Memory B cell (primary cell): ENCODE measurements around the gene TRAF3IP1.
"Not testable (repeated sequence)": the region's sequence is repeated elsewhere in the genome, so short reads cannot be mapped to it uniquely, and the experiment has no call there.

Experiments
- ATAC-seq: fragments of 150-1000 bp; cut with Tn5 transposase; 2 replicates; pipeline ENCODE4 v1.10.0; 2021; ENCODE audit warnings: low read depth, mild to moderate bottlenecking, moderate library complexity
- DNase-seq, 2 donors: peaks; one replicate each; pipeline ENCODE4 v3.0.0; 2022; ENCODE audit warnings: low spot score in 2 of 2
- H3K27ac Mint-ChIP-seq: one replicate; pipeline ENCODE4 v1.8.0; 2022; ENCODE audit warnings: mild to moderate bottlenecking, moderate library complexity, mixed read lengths
- H3K27me3 Mint-ChIP-seq: one replicate; pipeline ENCODE4 v1.8.0; 2022; ENCODE audit warnings: mixed read lengths
- H3K36me3 Mint-ChIP-seq: one replicate; pipeline ENCODE4 v1.8.0; 2022; ENCODE audit warnings: mild to moderate bottlenecking, mixed read lengths
- H3K4me1 Mint-ChIP-seq: one replicate; pipeline ENCODE4 v1.8.0; 2022; ENCODE audit warnings: mixed read lengths
- H3K4me3 Mint-ChIP-seq: one replicate; pipeline ENCODE4 v1.8.0; 2022; ENCODE audit warnings: mild to moderate bottlenecking, moderate library complexity, mixed read lengths
- H3K9me3 Mint-ChIP-seq: one replicate; pipeline ENCODE4 v1.8.0; 2022; ENCODE audit warnings: mixed read lengths

TRAF3IP1 gene

GRCh38 chr2:238313289-238313990 lies 6.9 kb upstream of the TRAF3IP1 start:
- no peak for ATAC-seq
- DNase-seq, result no peak
- no peaks in the 10 kb centered on the region for H3K4me1 Mint-ChIP-seq
- H3K27me3 Mint-ChIP-seq, result peaks cover 12% of the 10 kb centered on the region
- no peaks in the 10 kb centered on the region for H3K9me3 Mint-ChIP-seq
- H3K36me3 Mint-ChIP-seq, result no peaks in the 10 kb centered on the region
- H3K4me3 Mint-ChIP-seq, result no peak overlapping the region
- no peak overlapping the region for H3K27ac Mint-ChIP-seq

- H3K4me3 Mint-ChIP-seq, result no peak overlapping the region
- no peaks in the 10 kb centered on the region for H3K4me1 Mint-ChIP-seq
- H3K27me3 Mint-ChIP-seq, result peaks cover 11% of the 10 kb centered on the region
- no peaks in the 10 kb centered on the region for H3K9me3 Mint-ChIP-seq
- DNase-seq, result no peak
- ATAC-seq, result no peak
- H3K36me3 Mint-ChIP-seq, result no peaks in the 10 kb centered on the region
- no peak overlapping the region for H3K27ac Mint-ChIP-seq
Observed at GRCh38 chr2:238313991-238314350, 6.3 kb upstream of the TRAF3IP1 start.

GRCh38 chr2:238314576-238314975 lies 5.7 kb upstream of the TRAF3IP1 start:
- Mint-ChIP-seq H3K27ac (no peak overlapping the region), H3K4me1 (no peaks in the 10 kb centered on the region), H3K36me3 (no peaks in the 10 kb centered on the region), H3K4me3 (no peak overlapping the region), H3K9me3 (no peaks in the 10 kb centered on the region), H3K27me3 (peaks cover 9% of the 10 kb centered on the region)
- DNase-seq (no peak), ATAC-seq (no peak)

- Mint-ChIP-seq H3K9me3 (no peaks in the 10 kb centered on the region), H3K4me3 (no peak overlapping the region), H3K27ac (no peak overlapping the region), H3K36me3 (no peaks in the 10 kb centered on the region), H3K27me3 (peaks cover 9% of the 10 kb centered on the region), H3K4me1 (no peaks in the 10 kb centered on the region)
- ATAC-seq (no peak), DNase-seq (no peak)
Observed at GRCh38 chr2:238315031-238315595, 5.2 kb upstream of the TRAF3IP1 start.

GRCh38 chr2:238320648-238321281 lies 447 bp downstream of the TRAF3IP1 start:
- peak; percentile 32 for ATAC-seq
- H3K4me1 Mint-ChIP-seq, result peaks cover 11% of the 10 kb centered on the region
- DNase-seq, result no peak
- peaks cover 5% of the 10 kb centered on the region for H3K36me3 Mint-ChIP-seq
- no peak overlapping the region for H3K27ac Mint-ChIP-seq
- H3K4me3 Mint-ChIP-seq, result peak overlapping the region; percentile 84
- H3K9me3 Mint-ChIP-seq, result no peaks in the 10 kb centered on the region
- H3K27me3 Mint-ChIP-seq, result peaks cover 3% of the 10 kb centered on the region

- H3K27ac Mint-ChIP-seq, result no peak overlapping the region
- peaks cover 8% of the 10 kb centered on the region for H3K36me3 Mint-ChIP-seq
Observed at GRCh38 chr2:238321467-238321866, 1.1 kb downstream of the TRAF3IP1 start.

GRCh38 chr2:238322001-238322411 lies 1.7 kb downstream of the TRAF3IP1 start:
- Mint-ChIP-seq H3K36me3 (peaks cover 10% of the 10 kb centered on the region), H3K27me3 (no peaks in the 10 kb centered on the region), H3K4me3 (peak overlapping the region; percentile 77), H3K27ac (no peak overlapping the region), H3K9me3 (no peaks in the 10 kb centered on the region), H3K4me1 (peaks cover 11% of the 10 kb centered on the region)
- ATAC-seq, result no peak
- DNase-seq, result no peak

More at GRCh38 chr2:238321467-238321866, 1.1 kb downstream of the TRAF3IP1 start:
- Mint-ChIP-seq H3K9me3 (no peaks in the 10 kb centered on the region), H3K4me3 (peak overlapping the region; percentile 77), H3K27me3 (no peaks in the 10 kb centered on the region), H3K4me1 (peaks cover 11% of the 10 kb centered on the region)
- DNase-seq (no peak), ATAC-seq (no peak)

GRCh38 chr2:238324248-238324647 lies 3.9 kb downstream of the TRAF3IP1 start:
- Mint-ChIP-seq H3K36me3 (peaks cover 26% of the 10 kb centered on the region), H3K4me1 (peaks cover 11% of the 10 kb centered on the region)
- not testable (repeated sequence) for DNase-seq, H3K27ac Mint-ChIP-seq, H3K4me3 Mint-ChIP-seq, H3K9me3 Mint-ChIP-seq, H3K27me3 Mint-ChIP-seq, ATAC-seq

- H3K36me3 Mint-ChIP-seq, result peaks cover 33% of the 10 kb centered on the region
- peaks cover 11% of the 10 kb centered on the region for H3K4me1 Mint-ChIP-seq
- ATAC-seq, result no peak
- no peak overlapping the region for H3K27ac Mint-ChIP-seq
- DNase-seq, result no peak
- H3K4me3 Mint-ChIP-seq, result no peak overlapping the region
- H3K27me3 Mint-ChIP-seq, result no peaks in the 10 kb centered on the region
- peaks cover 3% of the 10 kb centered on the region for H3K9me3 Mint-ChIP-seq
Observed at GRCh38 chr2:238325694-238326093, 5.4 kb downstream of the TRAF3IP1 start.

- Mint-ChIP-seq H3K27me3 (no peaks in the 10 kb centered on the region), H3K27ac (no peak overlapping the region), H3K36me3 (peaks cover 33% of the 10 kb centered on the region), H3K4me1 (peaks cover 5% of the 10 kb centered on the region), H3K4me3 (no peak overlapping the region), H3K9me3 (peaks cover 3% of the 10 kb centered on the region)
- ATAC-seq, result no peak
- no peak for DNase-seq
Observed at GRCh38 chr2:238326801-238327365, 6.6 kb downstream of the TRAF3IP1 start.

GRCh38 chr2:238327751-238328150 lies 7.4 kb downstream of the TRAF3IP1 start:
- no peak for DNase-seq
- Mint-ChIP-seq H3K36me3 (peaks cover 33% of the 10 kb centered on the region), H3K9me3 (peaks cover 3% of the 10 kb centered on the region), H3K4me3 (no peak overlapping the region), H3K4me1 (peaks cover 4% of the 10 kb centered on the region), H3K27ac (no peak overlapping the region), H3K27me3 (no peaks in the 10 kb centered on the region)
- ATAC-seq, result no peak

- H3K36me3 Mint-ChIP-seq, result peaks cover 29% of the 10 kb centered on the region
- no peaks in the 10 kb centered on the region for H3K27me3 Mint-ChIP-seq
- no peak for ATAC-seq
- peaks cover 3% of the 10 kb centered on the region for H3K9me3 Mint-ChIP-seq
- no peak for DNase-seq
- no peak overlapping the region for H3K4me3 Mint-ChIP-seq
- H3K4me1 Mint-ChIP-seq, result no peaks in the 10 kb centered on the region
- no peak overlapping the region for H3K27ac Mint-ChIP-seq
Observed at GRCh38 chr2:238330391-238330790, 10.1 kb downstream of the TRAF3IP1 start.

- no peak overlapping the region for H3K27ac Mint-ChIP-seq
Observed at GRCh38 chr2:238331916-238332315, 11.6 kb downstream of the TRAF3IP1 start.

GRCh38 chr2:238334885-238335284 lies 14.6 kb downstream of the TRAF3IP1 start:
- no peaks in the 10 kb centered on the region for H3K9me3 Mint-ChIP-seq
- peaks cover 4% of the 10 kb centered on the region for H3K4me1 Mint-ChIP-seq
- H3K27me3 Mint-ChIP-seq, result no peaks in the 10 kb centered on the region
- no peak overlapping the region for H3K27ac Mint-ChIP-seq
- H3K36me3 Mint-ChIP-seq, result peaks cover 7% of the 10 kb centered on the region
- ATAC-seq (no peak), DNase-seq (no peak)
- no peak overlapping the region for H3K4me3 Mint-ChIP-seq

More at GRCh38 chr2:238331916-238332315, 11.6 kb downstream of the TRAF3IP1 start:
- ATAC-seq, result no peak
- no peak for DNase-seq
- Mint-ChIP-seq H3K4me3 (no peak overlapping the region), H3K36me3 (peaks cover 23% of the 10 kb centered on the region), H3K27me3 (no peaks in the 10 kb centered on the region), H3K4me1 (no peaks in the 10 kb centered on the region), H3K9me3 (peaks cover 3% of the 10 kb centered on the region)
